ENCODE results near the gene PIGV.

The PIGV gene

GRCh38 chr1:26780344-26780957, 7.3 kb upstream of the PIGV start:
- in situ Hi-C loops (cut with HindIII; ENCODE audit: low pct_unique_long_range_greater_than_20kb, low sequenced_read_pairs), result no loop called here
- no peak for DNase-seq (ENCODE audit: low read depth in 1 of 2, low spot score in 1 of 2)
- TF ChIP-seq JUND (IDR thresholded peaks at IDR 0.05; ENCODE audit: low read depth), result no peak

DNA sequence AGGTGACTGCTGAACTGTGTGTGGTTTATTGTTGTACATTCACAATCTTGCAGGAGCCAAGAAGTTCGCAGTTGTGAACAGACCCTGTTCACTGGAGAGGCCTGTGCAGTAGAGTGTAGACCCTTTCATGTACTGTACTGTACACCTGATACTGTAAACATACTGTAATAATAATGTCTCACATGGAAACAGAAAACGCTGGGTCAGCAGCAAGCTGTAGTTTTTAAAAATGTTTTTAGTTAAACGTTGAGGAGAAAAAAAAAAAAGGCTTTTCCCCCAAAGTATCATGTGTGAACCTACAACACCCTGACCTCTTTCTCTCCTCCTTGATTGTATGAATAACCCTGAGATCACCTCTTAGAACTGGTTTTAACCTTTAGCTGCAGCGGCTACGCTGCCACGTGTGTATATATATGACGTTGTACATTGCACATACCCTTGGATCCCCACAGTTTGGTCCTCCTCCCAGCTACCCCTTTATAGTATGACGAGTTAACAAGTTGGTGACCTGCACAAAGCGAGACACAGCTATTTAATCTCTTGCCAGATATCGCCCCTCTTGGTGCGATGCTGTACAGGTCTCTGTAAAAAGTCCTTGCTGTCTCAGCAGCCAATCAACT, 6.4 kb upstream of the PIGV start:
- no peak for DNase-seq (ENCODE audit: low read depth in 1 of 2, low spot score in 1 of 2)
- in situ Hi-C loops (cut with HindIII; ENCODE audit: low pct_unique_long_range_greater_than_20kb, low sequenced_read_pairs), result no loop called here
- no peak for TF ChIP-seq JUND (IDR thresholded peaks at IDR 0.05; ENCODE audit: low read depth)

DNA sequence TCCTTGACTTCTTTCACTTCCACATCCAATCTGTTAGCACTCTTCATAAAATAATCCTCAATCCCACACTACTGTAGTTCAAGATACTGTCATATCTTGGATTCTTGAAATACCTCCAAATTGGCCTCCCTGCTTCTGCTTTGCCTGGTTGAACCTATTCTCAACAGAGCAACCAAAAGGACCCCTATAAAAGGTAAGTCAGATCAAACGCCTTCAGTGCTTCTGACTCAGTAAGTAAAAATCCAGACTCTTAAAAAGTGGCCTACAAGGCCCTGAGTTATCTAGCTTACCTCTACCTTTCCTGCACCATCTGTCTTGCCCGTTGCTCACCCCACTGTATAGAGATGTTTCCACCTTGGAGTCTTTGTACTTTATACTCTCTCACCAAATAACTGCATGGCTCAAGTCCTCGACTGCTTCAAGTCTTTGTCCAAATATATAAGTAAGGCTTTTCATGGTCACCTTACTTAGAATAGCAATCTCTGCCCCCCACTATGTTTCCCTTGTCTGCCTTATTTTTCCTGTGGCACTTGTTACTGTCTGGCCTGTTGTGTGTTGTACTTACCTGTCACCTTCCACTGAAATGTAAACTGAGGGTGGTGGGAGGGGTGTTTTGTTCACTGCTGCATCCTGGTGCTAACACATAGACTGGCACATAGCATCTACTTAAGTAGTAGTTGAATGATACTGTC, 5.1 kb upstream of the PIGV start:
- no peak for TF ChIP-seq JUND (IDR thresholded peaks at IDR 0.05; ENCODE audit: low read depth)
- in situ Hi-C loops (cut with HindIII; ENCODE audit: low pct_unique_long_range_greater_than_20kb, low sequenced_read_pairs), result no loop called here
- no peak for DNase-seq (ENCODE audit: low read depth in 1 of 2, low spot score in 1 of 2)

DNA sequence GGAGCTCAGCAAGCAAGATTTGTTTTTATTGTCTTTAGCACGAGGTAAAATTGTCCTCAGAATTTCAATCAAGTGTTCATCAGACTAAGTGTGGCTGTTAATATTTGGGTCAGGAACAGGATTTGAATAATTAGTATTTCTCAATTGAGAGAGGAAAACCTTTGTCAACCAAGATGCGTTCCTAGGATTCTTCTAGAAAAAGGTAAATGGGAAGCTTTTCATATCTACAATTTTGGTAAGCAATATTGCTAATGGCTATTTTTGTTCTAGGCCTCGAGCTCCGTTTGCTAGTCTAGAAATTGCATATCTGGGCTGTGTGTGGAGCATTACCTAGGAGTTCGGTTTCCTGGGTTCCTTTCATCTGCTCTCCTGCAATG, 4.1 kb upstream of the PIGV start:
- TF ChIP-seq JUND (IDR thresholded peaks at IDR 0.05; ENCODE audit: low read depth), result no peak
- DNase-seq (ENCODE audit: low read depth in 1 of 2, low spot score in 1 of 2), result no peak
- in situ Hi-C loops (cut with HindIII; ENCODE audit: low pct_unique_long_range_greater_than_20kb, low sequenced_read_pairs), result no loop called here

DNA sequence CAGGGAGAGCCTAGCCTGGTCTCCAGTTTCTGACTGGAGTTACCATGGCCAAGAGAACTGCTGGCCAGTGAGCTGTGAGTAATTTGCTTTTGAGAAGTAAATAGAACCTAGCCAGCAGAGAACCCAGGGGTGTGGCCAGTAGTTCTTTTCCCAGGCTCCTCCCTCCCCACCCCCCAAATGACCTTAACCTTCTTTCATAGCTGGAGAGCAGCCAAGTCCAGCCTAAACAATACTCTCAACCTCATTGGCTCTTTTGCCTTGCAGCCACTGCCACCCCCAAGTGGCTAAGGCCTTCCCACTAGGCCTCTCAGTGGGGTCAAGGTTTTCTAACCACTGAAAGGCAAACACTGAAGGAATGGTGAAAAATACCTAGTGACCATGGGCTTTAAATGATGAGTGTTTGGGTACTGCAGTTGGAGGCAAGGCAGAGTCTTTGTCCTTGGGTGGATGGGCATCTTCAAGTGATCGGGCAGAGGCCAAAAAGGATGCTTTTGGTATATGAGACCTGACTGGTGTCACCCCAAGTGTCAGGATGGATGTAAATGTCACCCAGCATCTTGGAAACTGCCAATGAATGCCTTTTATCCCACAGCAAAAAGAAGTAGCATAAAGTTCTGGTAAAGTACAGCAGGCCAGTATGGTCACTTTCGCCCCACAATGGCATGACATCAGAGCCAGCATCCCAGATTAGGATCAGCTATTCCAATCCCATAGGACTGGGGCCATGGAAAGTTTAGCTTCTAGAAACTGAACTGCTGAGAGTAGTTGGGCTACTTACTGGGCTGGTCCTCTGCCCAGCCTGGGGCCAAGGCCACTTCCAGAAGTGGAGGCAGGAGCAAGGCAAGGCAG, 3.5 kb upstream of the PIGV start:
- in situ Hi-C loops (cut with HindIII; ENCODE audit: low pct_unique_long_range_greater_than_20kb, low sequenced_read_pairs), result no loop called here
- TF ChIP-seq JUND (IDR thresholded peaks at IDR 0.05; ENCODE audit: low read depth), result no peak
- DNase-seq (ENCODE audit: low read depth in 1 of 2, low spot score in 1 of 2), result peak; percentile 38 to 97

DNA sequence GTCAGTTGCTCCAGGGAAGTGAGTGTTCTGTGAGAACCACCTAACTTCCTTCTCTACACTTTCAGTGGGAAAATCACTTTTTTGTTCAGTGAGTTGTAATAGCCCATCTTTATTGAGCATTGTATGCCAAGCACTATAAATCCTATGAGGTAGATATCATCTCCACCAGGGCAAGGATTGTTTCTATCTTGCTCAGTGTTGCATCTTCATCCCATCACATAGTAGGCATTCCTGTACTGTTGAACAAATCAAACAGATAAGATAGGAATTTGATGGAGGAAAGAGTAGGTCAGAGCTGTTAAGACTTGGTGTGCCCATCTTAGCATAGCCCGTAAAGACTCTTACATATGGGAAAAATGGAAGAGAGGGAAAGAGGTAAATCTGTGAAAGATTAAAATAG, 2.9 kb upstream of the PIGV start:
- in situ Hi-C loops (cut with HindIII; ENCODE audit: low pct_unique_long_range_greater_than_20kb, low sequenced_read_pairs), result no loop called here
- DNase-seq (ENCODE audit: low read depth in 1 of 2, low spot score in 1 of 2), result no peak
- TF ChIP-seq JUND (IDR thresholded peaks at IDR 0.05; ENCODE audit: low read depth), result no peak

DNA sequence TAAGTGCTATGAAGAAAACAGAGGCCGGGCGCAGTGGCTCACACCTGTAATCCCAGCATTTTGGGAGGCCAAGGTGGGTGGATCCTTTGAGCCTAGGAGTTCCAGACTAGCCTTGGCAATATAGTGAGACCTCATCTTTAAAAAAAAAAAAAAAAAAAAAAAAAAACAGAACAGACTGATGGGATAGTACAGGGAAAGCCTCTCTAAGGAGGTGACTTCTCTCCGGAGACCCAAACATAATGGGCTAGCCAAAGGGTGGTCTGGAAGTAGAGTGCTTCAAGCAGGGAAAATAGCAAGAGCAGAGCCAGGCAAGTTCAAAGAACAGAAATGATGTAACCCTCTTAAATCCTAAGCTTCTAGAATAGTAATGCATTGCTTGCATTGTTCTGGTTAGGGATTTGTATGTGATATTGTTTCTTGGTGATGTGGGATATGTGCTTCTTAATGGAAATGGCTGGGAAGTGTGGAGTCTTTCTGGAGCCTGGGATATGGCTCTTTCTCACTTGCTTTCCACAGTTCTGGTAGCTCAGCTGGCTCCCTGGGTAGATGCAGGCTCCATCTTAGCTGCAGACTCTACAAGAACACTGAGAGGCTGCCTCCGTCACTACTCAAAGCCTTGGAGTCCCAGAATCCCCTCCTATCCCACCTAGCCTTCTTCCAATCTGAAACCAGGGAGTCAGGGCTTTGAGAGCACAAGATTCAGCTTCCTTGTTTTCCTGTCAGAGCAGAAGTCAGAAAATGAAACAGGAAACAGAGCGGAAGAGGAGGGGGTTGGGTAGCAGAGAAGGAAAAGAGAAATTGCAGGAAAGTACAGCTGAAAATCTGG, 1.9 kb upstream of the PIGV start:
- in situ Hi-C loops (cut with HindIII; ENCODE audit: low pct_unique_long_range_greater_than_20kb, low sequenced_read_pairs), result no loop called here
- TF ChIP-seq JUND (IDR thresholded peaks at IDR 0.05; ENCODE audit: low read depth), result no peak
- no peak for DNase-seq (ENCODE audit: low read depth in 1 of 2, low spot score in 1 of 2)

DNA sequence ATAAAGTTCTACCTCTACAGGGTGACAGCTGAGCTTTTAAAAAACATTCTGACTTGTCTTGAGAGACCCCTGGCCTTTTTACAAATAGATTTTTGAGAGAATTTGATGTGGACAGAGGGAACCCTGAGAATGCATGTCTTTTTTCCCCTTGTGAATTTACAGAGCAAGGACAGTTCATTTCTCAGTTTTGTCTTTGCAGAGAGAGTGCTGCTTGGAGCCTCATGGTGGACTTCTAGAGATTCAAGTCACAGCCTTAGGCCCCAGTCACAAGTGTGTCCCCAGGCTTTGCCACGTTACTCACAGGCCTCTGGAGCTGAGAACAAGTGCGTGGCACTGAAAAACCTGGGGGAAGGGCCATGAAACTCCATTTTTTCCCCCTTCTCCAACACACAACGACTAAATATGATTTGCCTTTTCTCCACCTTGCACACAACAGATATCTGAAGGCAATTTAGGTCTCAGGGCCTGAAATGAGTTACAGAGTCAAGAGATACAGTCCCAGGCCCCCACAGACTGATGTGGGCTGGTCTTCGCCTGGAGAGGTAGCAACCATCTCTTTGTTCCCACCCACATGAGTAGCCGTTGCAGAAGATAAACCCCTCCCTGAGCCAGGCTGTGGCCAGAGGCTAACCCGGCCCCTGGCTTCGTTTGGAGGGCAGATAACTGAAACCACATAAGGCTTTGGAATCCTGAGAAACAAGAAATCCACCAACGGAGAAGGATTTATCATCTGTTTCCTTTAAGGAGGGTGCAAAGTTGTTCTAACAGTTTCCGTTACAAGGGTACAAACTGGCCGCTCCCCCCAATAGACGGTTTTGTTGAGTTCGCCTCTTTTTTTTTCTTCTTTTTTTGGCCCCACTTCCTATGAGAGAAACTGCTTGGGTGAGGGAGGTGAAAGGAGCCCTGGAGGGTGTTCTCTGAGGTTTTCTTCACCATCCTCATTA, 1.0 kb upstream of the PIGV start:
- in situ Hi-C loops (cut with HindIII; ENCODE audit: low pct_unique_long_range_greater_than_20kb, low sequenced_read_pairs), result no loop called here
- peak in 1 of 2 experiments; percentile 67 for DNase-seq (ENCODE audit: low read depth in 1 of 2, low spot score in 1 of 2)
- peak; percentile 27; the same call in 1 of the 2 replicates for TF ChIP-seq JUND (IDR thresholded peaks at IDR 0.05; ENCODE audit: low read depth)

- no peak for TF ChIP-seq JUND (IDR thresholded peaks at IDR 0.05; ENCODE audit: low read depth)
- in situ Hi-C loops (cut with HindIII; ENCODE audit: low pct_unique_long_range_greater_than_20kb, low sequenced_read_pairs), result no loop called here
- no peak for DNase-seq (ENCODE audit: low read depth in 1 of 2, low spot score in 1 of 2)
These were observed 407 bp upstream of the PIGV start for GRCh38 chr1:26787381-26787705.

GRCh38 chr1:26788515-26788785, 700 bp downstream of the PIGV start:
- no peak for TF ChIP-seq JUND (IDR thresholded peaks at IDR 0.05; ENCODE audit: low read depth)
- no peak for DNase-seq (ENCODE audit: low read depth in 1 of 2, low spot score in 1 of 2)
- in situ Hi-C loops (cut with HindIII; ENCODE audit: low pct_unique_long_range_greater_than_20kb, low sequenced_read_pairs), result no loop called here

- peak; percentile 63 to 84 for DNase-seq (ENCODE audit: low read depth in 1 of 2, low spot score in 1 of 2)
- in situ Hi-C loops (cut with HindIII; ENCODE audit: low pct_unique_long_range_greater_than_20kb, low sequenced_read_pairs), result no loop called here
- no peak for TF ChIP-seq JUND (IDR thresholded peaks at IDR 0.05; ENCODE audit: low read depth)
These were observed 1.3 kb downstream of the PIGV start for GRCh38 chr1:26788836-26789611.

Data from T47D (cell line).